ENCODE results near the gene BCS1L. TPM values are rescaled to one million over a fixed set of nuclear protein-coding genes. Genes with fewer than 3 reads are reported as not detected.
A peak's percentile ranks its signal among the peaks of the same experiment; 100 is the strongest.

The BCS1L gene
- total RNA-seq, 1 experiment from 2014 or later, result 39.1 TPM

DNA sequence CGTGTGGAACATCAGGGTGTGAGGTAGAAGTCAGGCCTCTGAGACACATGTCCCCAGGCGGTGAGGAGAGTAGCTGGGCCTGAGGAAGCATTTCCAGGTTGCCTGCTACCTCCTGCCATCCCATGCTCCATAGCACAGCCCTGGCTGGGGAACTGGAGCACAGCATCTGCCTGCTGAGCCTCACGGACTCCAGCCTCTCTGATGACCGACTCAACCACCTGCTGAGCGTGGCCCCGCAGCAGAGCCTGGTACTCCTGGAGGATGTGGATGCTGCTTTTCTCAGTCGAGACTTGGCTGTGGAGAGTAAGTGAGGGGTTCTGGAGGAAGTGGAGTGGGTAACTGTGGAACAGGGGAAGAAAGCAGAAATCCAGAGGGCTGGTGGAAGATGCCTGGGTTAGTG lies 2.9 kb downstream of the BCS1L start:
- Histone ChIP-seq H3K4me2 (ENCODE audit: insufficient read depth, insufficient read length, low read length) (no peak overlapping the region), H3K23me2 (ENCODE audit: insufficient read length, low read depth, low read length, poor library complexity, severe bottlenecking) (peaks cover 11% of the 10 kb centered on the region), H3K4ac (ENCODE audit: low read depth, low read length) (no peak overlapping the region), H3K9me3 (ENCODE audit: control insufficient read depth, low read depth, low read length) (no peaks in the 10 kb centered on the region), H4K20me1 (ENCODE audit: control insufficient read depth, insufficient read depth, insufficient read length) (no peaks in the 10 kb centered on the region), H3K18ac (ENCODE audit: insufficient read length, low read depth, low read length) (no peak overlapping the region), H3K79me2 (ENCODE audit: insufficient read depth, low read length) (no peaks in the 10 kb centered on the region), H3T11ph (ENCODE audit: low read length) (no peak overlapping the region), H3K79me1 (ENCODE audit: insufficient read depth, low read depth, low read length, poor library complexity, severe bottlenecking) (no peaks in the 10 kb centered on the region), H3K56ac (ENCODE audit: insufficient read length, low read depth, low read length) (no peak overlapping the region), H4K91ac (ENCODE audit: insufficient read length, low read depth, low read length) (no peak overlapping the region), H2BK12ac (ENCODE audit: insufficient read length, low read depth, low read length) (no peak overlapping the region), H4K8ac (replicated peaks; ENCODE audit: insufficient read length, low read depth, low read length) (no peak overlapping the region), H3K27me3 (ENCODE audit: insufficient read depth, low read length) (no peaks in the 10 kb centered on the region), H3K4me1 (ENCODE audit: insufficient read depth, low read length) (peaks cover 2% of the 10 kb centered on the region; the same call in 1 of the 2 replicates), H2BK20ac (ENCODE audit: low read depth, low read length, poor library complexity, severe bottlenecking) (no peak overlapping the region), H2BK15ac (ENCODE audit: low read depth, low read length) (no peak overlapping the region), H2BK5ac (ENCODE audit: insufficient read length, low read length) (no peak overlapping the region), H3K23ac (ENCODE audit: insufficient read length, low read depth, low read length) (no peak overlapping the region), H2AK5ac (ENCODE audit: insufficient read length, low read length) (no peak overlapping the region), H3K27ac (ENCODE audit: insufficient read length, low read depth, low read length) (no peak overlapping the region), H2AFZ (ENCODE audit: low read length) (no peak overlapping the region), H3K9ac (ENCODE audit: extremely low read depth, insufficient read length, low read length) (no peak overlapping the region), H2BK120ac (ENCODE audit: low read depth, low read length, poor library complexity, severe bottlenecking) (no peak overlapping the region), H4K5ac (ENCODE audit: insufficient read length, low read depth, low read length) (no peak overlapping the region), H3K14ac (ENCODE audit: insufficient read depth, low read length) (no peak overlapping the region)
- TF ChIP-seq, protein P1, sequence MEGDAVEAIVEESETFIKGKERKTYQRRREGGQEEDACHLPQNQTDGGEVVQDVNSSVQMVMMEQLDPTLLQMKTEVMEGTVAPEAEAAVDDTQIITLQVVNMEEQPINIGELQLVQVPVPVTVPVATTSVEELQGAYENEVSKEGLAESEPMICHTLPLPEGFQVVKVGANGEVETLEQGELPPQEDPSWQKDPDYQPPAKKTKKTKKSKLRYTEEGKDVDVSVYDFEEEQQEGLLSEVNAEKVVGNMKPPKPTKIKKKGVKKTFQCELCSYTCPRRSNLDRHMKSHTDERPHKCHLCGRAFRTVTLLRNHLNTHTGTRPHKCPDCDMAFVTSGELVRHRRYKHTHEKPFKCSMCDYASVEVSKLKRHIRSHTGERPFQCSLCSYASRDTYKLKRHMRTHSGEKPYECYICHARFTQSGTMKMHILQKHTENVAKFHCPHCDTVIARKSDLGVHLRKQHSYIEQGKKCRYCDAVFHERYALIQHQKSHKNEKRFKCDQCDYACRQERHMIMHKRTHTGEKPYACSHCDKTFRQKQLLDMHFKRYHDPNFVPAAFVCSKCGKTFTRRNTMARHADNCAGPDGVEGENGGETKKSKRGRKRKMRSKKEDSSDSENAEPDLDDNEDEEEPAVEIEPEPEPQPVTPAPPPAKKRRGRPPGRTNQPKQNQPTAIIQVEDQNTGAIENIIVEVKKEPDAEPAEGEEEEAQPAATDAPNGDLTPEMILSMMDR (conservative IDR thresholded peaks at IDR 0.05), result no peak
- WGBS (ENCODE audit: extremely low coverage, insufficient read length, low lambda C conversion rate), result no CpG with 5 or more reads among the region's 7 CpGs
- Mint-ChIP-seq H3K36me3 (ENCODE audit: insufficient read depth in 1 of 3, low read depth in 3 of 3) (peaks cover 36 to 60% (median 52%) of the 10 kb centered on the region in 3 experiments), H3K27ac (no peak overlapping the region), H3K27me3 (ENCODE audit: low read depth) (no peaks in the 10 kb centered on the region), H3K4me1 (peaks cover 11 to 12% of the 10 kb centered on the region in 2 experiments), H3K4me3 (0 out of 5 replicates have a peak overlapping the region, but pooled peaks of 1 of the 2 experiments have one; percentile 0), H3K9me3 (no peaks in the 10 kb centered on the region)
- no peak for DNase-seq
